SH-SY5Y (cell line): ENCODE results near the gene TCF25.

ENCODE experiments used
- GATA2 ChIP-seq: IDR thresholded peaks from 2 replicates; pipeline ENCODE4 v1.6.1; 2011; ENCODE audit warnings: mild to moderate bottlenecking, low read depth, low read length
- GATA3 ChIP-seq: IDR thresholded peaks from 2 replicates; pipeline ENCODE4 v1.6.1; 2011; ENCODE audit warnings: low read depth, mild to moderate bottlenecking, low read length, moderate library complexity

DNA sequence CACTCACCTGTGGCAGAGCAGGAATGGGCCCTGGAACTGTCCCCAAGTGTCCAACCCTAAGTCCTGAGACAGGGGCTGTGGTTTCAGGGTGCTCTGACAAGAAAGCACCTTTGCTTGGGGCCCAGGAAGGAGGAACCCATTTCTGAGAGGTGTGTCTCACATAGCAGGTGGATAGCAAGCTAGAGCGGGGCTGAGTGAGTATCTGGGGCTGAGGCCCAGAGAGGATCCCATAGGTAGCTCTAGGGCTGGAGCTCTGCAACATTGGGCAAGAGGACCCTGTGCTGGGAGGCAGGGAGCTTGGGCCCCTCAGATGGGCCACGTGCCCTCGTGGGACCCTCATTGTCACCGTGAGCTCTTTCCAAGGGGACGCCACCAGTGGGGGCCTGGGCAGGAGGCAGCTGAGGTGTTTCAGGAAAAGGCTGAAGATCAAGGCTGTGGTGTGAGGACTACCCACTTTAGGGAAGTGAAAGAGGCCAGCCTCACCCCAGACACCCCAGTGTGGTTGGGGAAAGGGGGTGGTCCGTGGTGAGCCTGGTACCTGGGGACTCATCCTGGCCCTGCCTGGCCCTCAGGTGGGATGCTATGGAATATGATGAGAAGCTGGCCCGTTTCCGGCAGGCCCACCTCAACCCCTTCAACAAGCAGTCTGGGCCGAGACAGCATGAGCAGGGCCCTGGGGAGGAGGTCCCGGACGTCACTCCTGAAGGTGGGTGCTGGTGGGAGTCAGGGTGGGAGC is 80.4 kb downstream of the TCF25 start:
- TF ChIP-seq GATA2 (no peak), GATA3 (no peak)
